H1 (cell line): ENCODE results near the gene SPINT2. TPM values are rescaled to one million over a fixed set of nuclear protein-coding genes. Genes with fewer than 3 reads are reported as not detected.

ENCODE experiments used
- CTCF ChIA-PET: fragments of 300-600 bp; sonication (Branson Sonifier 250); formaldehyde crosslinking; loops from one replicate; lab custom pipeline; 2021; ENCODE audit not compliant: partially characterized antibody; lab: Charles Lee
- POLR2A ChIA-PET: fragments of 300-600 bp; sonication (Branson Sonifier 250); formaldehyde crosslinking; loops from one replicate; lab custom pipeline; 2021; ENCODE audit warnings: inconsistent platforms; ENCODE audit not compliant: partially characterized antibody; lab: Charles Lee
- DNase-seq, 2 experiments: peaks; one replicate each; pipeline versions ENCODE4 v3.0.0 to v3.0.0-alpha.2; 2010 to 2022; ENCODE audit warnings: low spot score in 2 of 2, low read depth in 1 of 2, mixed read lengths in 1 of 2
- FAIRE-seq: peaks from 2 replicates; lab custom pipeline; 2011; peaks lifted over from hg19 to GRCh38; lab: Jason Lieb, UNC
- H2AFZ ChIP-seq: 2 replicates; pipeline ENCODE4 v1.8.1; 2012; ENCODE audit warnings: low read length, inconsistent platforms
- H2AK5ac ChIP-seq: 2 replicates; pipeline ENCODE4 v1.6.1; 2013; ENCODE audit warnings: low read depth, low read length
- H2BK120ac ChIP-seq: replicated peaks from 2 replicates; pipeline ENCODE3; 2013; ENCODE audit warnings: low read depth, low read length, inconsistent platforms
- H2BK12ac ChIP-seq: 2 replicates; pipeline ENCODE4 v1.6.1; 2013; ENCODE audit warnings: low read depth, low read length
- H2BK15ac ChIP-seq: 2 replicates; pipeline ENCODE4 v1.6.1; 2013; ENCODE audit warnings: low read length
- H2BK20ac ChIP-seq: 2 replicates; pipeline ENCODE4 v1.6.1; 2013; ENCODE audit warnings: low read length
- H2BK5ac ChIP-seq: 2 replicates; pipeline ENCODE4 v1.6.1; 2013; ENCODE audit warnings: low read depth, low read length
- H3K14ac ChIP-seq: 2 replicates; pipeline ENCODE4 v1.6.1; 2013; ENCODE audit warnings: inconsistent platforms; ENCODE audit not compliant: insufficient read length
- H3K18ac ChIP-seq: 2 replicates; pipeline ENCODE4 v1.6.1; 2013; ENCODE audit warnings: low read length; ENCODE audit errors: extremely low read depth
- H3K23ac ChIP-seq: 2 replicates; pipeline ENCODE4 v1.6.1; 2013; ENCODE audit warnings: inconsistent platforms; ENCODE audit not compliant: insufficient read length
- H3K23me2 ChIP-seq: 2 replicates; pipeline ENCODE4 v1.6.1; 2013; ENCODE audit warnings: low read depth, low read length
- H3K27ac ChIP-seq: 2 replicates; pipeline ENCODE4 v1.6.1; 2011; ENCODE audit warnings: low read depth, low read length, inconsistent platforms
- H3K27me3 ChIP-seq, 4 experiments: replicated peaks in 1 of 4; 1 replicate in 1 of 4; 2 replicates in 3 of 4; pipeline versions ENCODE4 v1.6.1 to v1.8.1; 2011 to 2013; ENCODE audit warnings: low read length in 3 of 4, mild to moderate bottlenecking in 3 of 4, inconsistent platforms in 2 of 4, mixed read lengths in 2 of 4, moderate library complexity in 1 of 4; ENCODE audit not compliant: control insufficient read depth in 3 of 4, insufficient read depth in 3 of 4; ENCODE audit errors: extremely low read depth in 1 of 4
- H3K36me3 ChIP-seq, 4 experiments: 2 replicates each; pipeline versions ENCODE4 v1.6.1 to v1.8.1; 2011 to 2013; ENCODE audit warnings: mild to moderate bottlenecking in 4 of 4, low read length in 3 of 4, moderate library complexity in 2 of 4, control low read depth in 1 of 4, inconsistent platforms in 1 of 4; ENCODE audit not compliant: insufficient read depth in 4 of 4, control insufficient read depth in 2 of 4
- H3K4ac ChIP-seq: replicated peaks from 2 replicates; pipeline ENCODE3; 2013; ENCODE audit warnings: low read length, low read depth, mixed read lengths, inconsistent platforms; ENCODE audit not compliant: insufficient read length
- H3K4me1 ChIP-seq, 4 experiments: replicated peaks in 1 of 4; 1 replicate in 1 of 4; 2 replicates in 3 of 4; pipeline versions ENCODE4 v1.6.1 to v1.8.1; 2011 to 2013; ENCODE audit warnings: low read length in 3 of 4, inconsistent platforms in 2 of 4, mixed read lengths in 1 of 4; ENCODE audit not compliant: insufficient read depth in 4 of 4, control insufficient read depth in 3 of 4
- H3K4me2 ChIP-seq, 2 experiments: 2 replicates each; pipeline versions ENCODE4 v1.6.1 to v1.8.1; 2011 to 2013; ENCODE audit warnings: low read depth in 2 of 2, low read length in 2 of 2, control low read depth in 1 of 2, inconsistent platforms in 1 of 2, mild to moderate bottlenecking in 1 of 2; ENCODE audit not compliant: insufficient read depth in 1 of 2
- H3K4me3 ChIP-seq, 4 experiments: fragments of 200-600, 300-600 bp in 1 of 4; sonication (generic), shearing (Covaris generic), sonication (Bioruptor Twin) in 1 of 4; 2 replicates each; pipeline versions ENCODE4 v1.5.1 to v1.8.1; 2011 to 2016; ENCODE audit warnings: low read length in 4 of 4, low read depth in 3 of 4, control low read depth in 2 of 4, inconsistent platforms in 2 of 4, mild to moderate bottlenecking in 2 of 4, mixed read lengths in 1 of 4, moderate library complexity in 1 of 4; ENCODE audit not compliant: insufficient read depth in 2 of 4; ENCODE audit errors: extremely low read depth in 1 of 4
- H3K56ac ChIP-seq: replicated peaks from 2 replicates; pipeline ENCODE3; 2013; ENCODE audit warnings: low read depth, mild to moderate bottlenecking, mixed read lengths, low read length, inconsistent platforms; ENCODE audit not compliant: insufficient read length
- H3K79me1 ChIP-seq: 2 replicates; pipeline ENCODE4 v1.6.1; 2013; ENCODE audit warnings: low read depth, low read length, control low read depth
- H3K79me2 ChIP-seq, 2 experiments: 2 replicates each; pipeline versions ENCODE4 v1.6.1 to v1.8.1; 2012 to 2013; ENCODE audit warnings: low read length in 2 of 2, mild to moderate bottlenecking in 2 of 2, inconsistent platforms in 1 of 2; ENCODE audit not compliant: insufficient read depth in 2 of 2, control insufficient read depth in 1 of 2
- H3K9ac ChIP-seq, 4 experiments: replicated peaks in 1 of 4; 1 replicate in 1 of 4; 2 replicates in 3 of 4; pipeline versions ENCODE4 v1.6.1 to v1.8.1; 2011 to 2013; ENCODE audit warnings: low read depth in 3 of 4, low read length in 3 of 4, control low read depth in 2 of 4, mild to moderate bottlenecking in 2 of 4, moderate library complexity in 2 of 4, inconsistent platforms in 1 of 4; ENCODE audit errors: extremely low read depth in 1 of 4
- H3K9me3 ChIP-seq, 2 experiments: 2 replicates each; pipeline versions ENCODE4 v1.6.1 to v1.8.1; 2012 to 2013; ENCODE audit warnings: mild to moderate bottlenecking in 2 of 2, moderate library complexity in 2 of 2, control low read depth in 1 of 2, inconsistent platforms in 1 of 2, low read depth in 1 of 2, low read length in 1 of 2, mixed read lengths in 1 of 2; ENCODE audit not compliant: insufficient read depth in 2 of 2
- H4K20me1 ChIP-seq, 2 experiments: replicated peaks in 1 of 2; 2 replicates each; pipeline versions ENCODE3 to v1.8.1; 2011 to 2013; ENCODE audit warnings: inconsistent platforms in 2 of 2, low read length in 2 of 2, mild to moderate bottlenecking in 1 of 2; ENCODE audit not compliant: insufficient read depth in 2 of 2, control insufficient read depth in 1 of 2
- H4K5ac ChIP-seq: 2 replicates; pipeline ENCODE4 v1.6.1; 2013; ENCODE audit warnings: low read length, low read depth, mixed read lengths, inconsistent platforms; ENCODE audit not compliant: insufficient read length
- H4K8ac ChIP-seq: 2 replicates; pipeline ENCODE4 v1.8.0; 2013; ENCODE audit warnings: mild to moderate bottlenecking, moderate library complexity, low read length, inconsistent platforms; ENCODE audit not compliant: insufficient read depth; ENCODE audit errors: extremely low read depth
- H4K91ac ChIP-seq: replicated peaks from 2 replicates; pipeline ENCODE3; 2013; ENCODE audit warnings: low read length, mixed read lengths, inconsistent platforms; ENCODE audit not compliant: insufficient read length
- CBX5 ChIP-seq: fragments of 300-800, 300-1000 bp; sonication (generic); IDR thresholded peaks from 2 replicates; pipeline ENCODE4 v1.7.1; 2016; ENCODE audit warnings: antibody characterized with exemption, low read length, low read depth
- CEBPB ChIP-seq: IDR thresholded peaks from 2 replicates; pipeline ENCODE4 v1.6.1; 2012; ENCODE audit warnings: low read depth, low read length
- CHD1 ChIP-seq: IDR thresholded peaks from 2 replicates; pipeline ENCODE4 v1.6.1; 2012; ENCODE audit warnings: low read depth, low read length, improper control_type of control experiment
- CHD2 ChIP-seq: IDR thresholded peaks from 2 replicates; pipeline ENCODE4 v1.6.1; 2012; ENCODE audit warnings: low read length, improper control_type of control experiment
- CREB1 ChIP-seq: IDR thresholded peaks from 2 replicates; pipeline ENCODE4 v1.6.1; 2012; ENCODE audit warnings: inconsistent platforms
- EZH2 ChIP-seq: fragments of 200-600 bp; sonication (generic); IDR thresholded peaks from 2 replicates; pipeline ENCODE4 v1.7.1; 2012; ENCODE audit warnings: low read depth, mild to moderate bottlenecking, moderate library complexity, low read length, inconsistent platforms; ENCODE audit not compliant: severe bottlenecking
- GTF2F1 ChIP-seq: IDR thresholded peaks from 2 replicates; pipeline ENCODE4 v1.6.1; 2012; ENCODE audit warnings: low read depth, low read length, improper control_type of control experiment, borderline replicate concordance
- JUN ChIP-seq: IDR thresholded peaks from 2 replicates; pipeline ENCODE4 v1.6.1; 2011; ENCODE audit warnings: low read depth, mild to moderate bottlenecking, improper control_type of control experiment, low read length
- RFX5 ChIP-seq: IDR thresholded peaks from 2 replicates; pipeline ENCODE4 v1.6.1; 2011; ENCODE audit warnings: low read depth, low read length, improper control_type of control experiment, borderline replicate concordance
- RNF2 ChIP-seq: fragments of 200-900, 300-1000 bp; sonication (generic); IDR thresholded peaks from 2 replicates; pipeline ENCODE4 v1.7.1; 2016; ENCODE audit warnings: borderline replicate concordance, low read depth, mild to moderate bottlenecking, antibody characterized with exemption, low read length; ENCODE audit not compliant: poor library complexity, severe bottlenecking; ENCODE audit errors: missing control alignments
- TCF12 ChIP-seq: IDR thresholded peaks from 2 replicates; pipeline ENCODE4 v1.6.1; 2011; ENCODE audit warnings: low read depth, mild to moderate bottlenecking, low read length
- ZNF274 ChIP-seq: IDR thresholded peaks from 2 replicates; pipeline ENCODE4 v1.7.0; 2012; ENCODE audit warnings: low read length, borderline replicate concordance; ENCODE audit errors: extremely low read depth
- WGBS, 2 experiments: shearing (Covaris generic) in 1 of 2; methylation state at CpG; one replicate each; pipeline versions ENCODE4 v1.1.6 to v1.1.7; 2013 to 2015; ENCODE audit warnings: low lambda C conversion rate in 2 of 2, mixed read lengths in 2 of 2, inconsistent platforms in 1 of 2, low coverage in 1 of 2, missing lambda C conversion rate in 1 of 2; ENCODE audit not compliant: insufficient replicate concordance in 2 of 2, insufficient coverage in 1 of 2, insufficient read length in 1 of 2; ENCODE audit errors: extremely low coverage in 1 of 2, missing lambda C conversion rate in 1 of 2; 5-methylcytosine and 5-hydroxymethylcytosine counted together
- polyA plus RNA-seq, 7 experiments: library from polyadenylated mRNA; depleted of rRNA in 3 of 7; stranded (reverse) in 5 of 7; unstranded in 2 of 7; fragments of >200 nt in 5 of 7; fragments of 200-250 nt in 2 of 7; gene quantifications; 1 replicate in 5 of 7; 2 replicates in 1 of 7; 4 replicates in 1 of 7; pipeline versions ENCODE4 v1.2.1 to v1.2.3, GENCODE V29; 2011 to 2013; ENCODE audit warnings: missing spikeins in 2 of 7, mixed read lengths in 2 of 7
- total RNA-seq: library from RNA; stranded (reverse); fragmentation: NEBNext Ultra II Directional; extraction: Animal tissue kit (Norgen Biotek cat#: 25700); gene quantifications from 2 replicates; pipeline ENCODE4 v1.2.1, GENCODE V29; 2021

The SPINT2 gene
- total and polyA plus RNA-seq, 2 of the 8 experiments (the other 6 are each of a cell fraction or from before 2014, with no cell fraction given): 294 to 296 TPM

DNA sequence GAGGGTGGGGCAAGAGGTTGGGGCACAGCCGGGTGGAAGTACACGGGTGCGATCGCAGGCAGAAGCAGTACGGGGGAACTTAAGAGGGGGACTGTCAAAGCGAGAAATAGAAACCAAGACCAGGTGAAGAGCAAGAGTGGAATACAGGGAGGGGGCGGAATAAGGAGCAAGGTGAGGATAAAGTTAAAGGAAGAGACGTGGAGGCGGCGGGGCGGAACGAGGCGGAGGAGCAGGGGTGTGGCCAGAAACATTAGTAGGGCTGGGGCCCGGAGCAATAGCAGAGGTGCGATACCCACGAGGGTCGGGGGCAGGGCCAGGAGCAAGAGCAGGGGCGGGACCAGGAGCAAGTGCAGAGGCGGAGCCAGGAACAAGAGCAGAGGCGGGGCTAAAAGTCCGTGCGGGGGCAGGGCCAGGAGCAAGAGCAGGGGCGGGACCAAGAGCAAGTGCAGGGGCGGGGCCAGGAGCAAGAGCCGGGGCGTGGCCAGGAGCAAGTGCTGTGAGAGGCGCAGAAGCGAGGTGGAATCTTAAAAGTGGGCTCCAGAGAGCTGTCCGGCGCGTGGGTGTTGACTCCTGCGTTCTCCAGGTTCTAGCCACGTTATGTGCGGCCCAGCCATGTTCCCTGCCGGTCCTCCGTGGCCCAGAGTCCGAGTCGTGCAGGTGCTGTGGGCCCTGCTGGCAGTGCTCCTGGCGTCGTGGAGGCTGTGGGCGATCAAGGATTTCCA is 72.4 kb downstream of the SPINT2 start:
- Histone ChIP-seq H3K9ac (peak overlapping the region in 1 of 4 experiments; percentile 1; a peak in 2 of 7 replicates), H3K4me1 (peaks cover 0 to 5% (median 4%) of the 10 kb centered on the region in 4 experiments; a peak in 5 of 7 replicates), H2BK120ac (no peak overlapping the region), H3K23me2 (peaks cover 12% of the 10 kb centered on the region), H2BK5ac (peak overlapping the region; percentile 35; the same call in 1 of the 2 replicates), H2AK5ac (no peak overlapping the region), H4K8ac (peak overlapping the region; percentile 71; the same call in 1 of the 2 replicates), H4K5ac (peak overlapping the region; percentile 47), H3K14ac (no peak overlapping the region), H4K91ac (peak overlapping the region; percentile 62), H3K79me2 (no peaks in the 10 kb centered on the region), H2BK12ac (peak overlapping the region; percentile 62; the same call in 1 of the 2 replicates), H4K20me1 (no peaks in the 10 kb centered on the region), H3K4ac (no peak overlapping the region), H2AFZ (peak overlapping the region; percentile 76; the same call in 1 of the 2 replicates), H3K56ac (peak overlapping the region; percentile 34), H3K18ac (peak overlapping the region; percentile 75), H2BK20ac (no peak overlapping the region), H3K79me1 (no peaks in the 10 kb centered on the region), H3K9me3 (no peaks in the 10 kb centered on the region), H3K23ac (no peak overlapping the region), H3K27ac (no peak overlapping the region), H3K4me3 (peak overlapping the region; percentile 66 to 86 (median 75)), H3K27me3 (no peaks in the 10 kb centered on the region), H3K36me3 (no peaks in the 10 kb centered on the region), H2BK15ac (peak overlapping the region; percentile 100; the same call in 1 of the 2 replicates), H3K4me2 (peak overlapping the region; percentile 92 to 96)
- FAIRE-seq (peak; percentile 81), DNase-seq (peak; percentile 90 to 97)
- ChIA-PET POLR2A (interaction anchor here (1.2 to 2.0 kb wide), 3 partner anchors 15 to 37 kb away, joined by 3 to 10 read pairs (median 6); partner anchors contain the start of gene PSMD8), CTCF (interaction anchor here (0.8 to 6.7 kb wide), 10 partner anchors 9 to 103 kb away, joined by 3 to 100 read pairs (median 5); partner anchors contain the start of genes C19orf33 and KCNK6)
- WGBS, 2 experiments: 8% methylated on average over 28 of the region's 41 CpGs; no CpG with 5 or more reads in 1 of the 2 experiments
- no peak for TF ChIP-seq CREB1
- no peak for TF ChIP-seq CEBPB
- no peak for TF ChIP-seq GTF2F1
- TF ChIP-seq TCF12: no peak
- TF ChIP-seq RFX5: no peak
- no peak for TF ChIP-seq CHD1
- TF ChIP-seq CHD2: no peak
- no peak for TF ChIP-seq ZNF274
- TF ChIP-seq EZH2: no peak
- no peak for TF ChIP-seq JUN
- TF ChIP-seq CBX5: no peak
- TF ChIP-seq RNF2: no peak
